Measurements from ENCODE around the gene NOL7. TPM values are rescaled to one million over a fixed set of nuclear protein-coding genes. Genes with fewer than 3 reads are reported as not detected.

Gene NOL7
- polyA plus RNA-seq, 1 donor, result 67.2 TPM

GRCh38 chr6:13574571-13575376 lies 40.4 kb upstream of the NOL7 start, which contains the start of gene SIRT5:
Gene SIRT5, plus strand, starts transcription at chr6:13574601. Its CDS starts 9,510 bp downstream, at chr6:13584111.
- H3K27me3 ChIP-seq (ENCODE audit: control insufficient read depth, insufficient read depth, low read length), result no peaks in the 10 kb centered on the region
- DNase-seq, result peak; percentile 80 to 92
- no peaks in the 10 kb centered on the region for H3K36me3 ChIP-seq (ENCODE audit: control insufficient read depth, insufficient read depth, low read length)
- H3K9me3 ChIP-seq (ENCODE audit: control insufficient read depth, low read depth, low read length), result no peaks in the 10 kb centered on the region
- H3K27ac ChIP-seq (ENCODE audit: low read length), result peak within 1 kb of the TSS; percentile 100
- H3K4me3 ChIP-seq (ENCODE audit: low read length), result peak within 1 kb of the TSS; percentile 99
- H3K4me1 ChIP-seq (ENCODE audit: control insufficient read depth, insufficient read depth, low read length), result peaks cover 10% of the 10 kb centered on the region
- WGBS (ENCODE audit: insufficient coverage, low lambda C conversion rate), result no CpG with 5 or more reads among the region's 52 CpGs

GRCh38 chr6:13575377-13575775 lies 39.8 kb upstream of the NOL7 start:
- no peak for DNase-seq
- Histone ChIP-seq H3K27ac (ENCODE audit: low read length) (peak overlapping the region; percentile 100), H3K9me3 (ENCODE audit: control insufficient read depth, low read depth, low read length) (no peaks in the 10 kb centered on the region), H3K36me3 (ENCODE audit: control insufficient read depth, insufficient read depth, low read length) (peaks cover 2% of the 10 kb centered on the region), H3K4me1 (ENCODE audit: control insufficient read depth, insufficient read depth, low read length) (peaks cover 10% of the 10 kb centered on the region), H3K27me3 (ENCODE audit: control insufficient read depth, insufficient read depth, low read length) (no peaks in the 10 kb centered on the region), H3K4me3 (ENCODE audit: low read length) (peak overlapping the region; percentile 99)
- 100% methylated on average over 1 of the region's 3 CpGs for WGBS (ENCODE audit: insufficient coverage, low lambda C conversion rate)

GRCh38 chr6:13576017-13576416 lies 39.1 kb upstream of the NOL7 start:
- Histone ChIP-seq H3K4me3 (ENCODE audit: low read length) (no peak overlapping the region), H3K36me3 (ENCODE audit: control insufficient read depth, insufficient read depth, low read length) (peaks cover 6% of the 10 kb centered on the region), H3K4me1 (ENCODE audit: control insufficient read depth, insufficient read depth, low read length) (peaks cover 10% of the 10 kb centered on the region), H3K27me3 (ENCODE audit: control insufficient read depth, insufficient read depth, low read length) (no peaks in the 10 kb centered on the region), H3K9me3 (ENCODE audit: control insufficient read depth, low read depth, low read length) (no peaks in the 10 kb centered on the region), H3K27ac (ENCODE audit: low read length) (no peak overlapping the region)
- 100% methylated on average over 2 of the region's 3 CpGs for WGBS (ENCODE audit: insufficient coverage, low lambda C conversion rate)
- no peak for DNase-seq

GRCh38 chr6:13577926-13578325 lies 37.2 kb upstream of the NOL7 start:
- WGBS (ENCODE audit: insufficient coverage, low lambda C conversion rate), result 100% methylated on average over 1 of the region's 3 CpGs

GRCh38 chr6:13579911-13580310 lies 35.2 kb upstream of the NOL7 start:
- peaks cover 3% of the 10 kb centered on the region for H3K4me1 ChIP-seq (ENCODE audit: control insufficient read depth, insufficient read depth, low read length)
- no peak overlapping the region for H3K4me3 ChIP-seq (ENCODE audit: low read length)
- 88% methylated on average over 1 of the region's 1 CpG for WGBS (ENCODE audit: insufficient coverage, low lambda C conversion rate)
- H3K27ac ChIP-seq (ENCODE audit: low read length), result no peak overlapping the region
- no peaks in the 10 kb centered on the region for H3K27me3 ChIP-seq (ENCODE audit: control insufficient read depth, insufficient read depth, low read length)
- no peaks in the 10 kb centered on the region for H3K9me3 ChIP-seq (ENCODE audit: control insufficient read depth, low read depth, low read length)
- no peak for DNase-seq
- peaks cover 17% of the 10 kb centered on the region for H3K36me3 ChIP-seq (ENCODE audit: control insufficient read depth, insufficient read depth, low read length)

More at GRCh38 chr6:13577926-13578325, 37.2 kb upstream of the NOL7 start:
- Histone ChIP-seq H3K27me3 (ENCODE audit: control insufficient read depth, insufficient read depth, low read length) (no peaks in the 10 kb centered on the region), H3K4me1 (ENCODE audit: control insufficient read depth, insufficient read depth, low read length) (peaks cover 10% of the 10 kb centered on the region), H3K9me3 (ENCODE audit: control insufficient read depth, low read depth, low read length) (no peaks in the 10 kb centered on the region), H3K27ac (ENCODE audit: low read length) (no peak overlapping the region), H3K36me3 (ENCODE audit: control insufficient read depth, insufficient read depth, low read length) (peaks cover 15% of the 10 kb centered on the region), H3K4me3 (ENCODE audit: low read length) (no peak overlapping the region)
- DNase-seq, result no peak

GRCh38 chr6:13581700-13582229 lies 33.4 kb upstream of the NOL7 start:
- Histone ChIP-seq H3K27ac (ENCODE audit: low read length) (no peak overlapping the region), H3K36me3 (ENCODE audit: control insufficient read depth, insufficient read depth, low read length) (peaks cover 23% of the 10 kb centered on the region), H3K9me3 (ENCODE audit: control insufficient read depth, low read depth, low read length) (no peaks in the 10 kb centered on the region), H3K27me3 (ENCODE audit: control insufficient read depth, insufficient read depth, low read length) (no peaks in the 10 kb centered on the region), H3K4me3 (ENCODE audit: low read length) (no peak overlapping the region), H3K4me1 (ENCODE audit: control insufficient read depth, insufficient read depth, low read length) (no peaks in the 10 kb centered on the region)
- DNase-seq, result no peak
- WGBS (ENCODE audit: insufficient coverage, low lambda C conversion rate), result 96% methylated on average over 4 of the region's 9 CpGs

GRCh38 chr6:13586603-13587542 lies 28.3 kb upstream of the NOL7 start:
- no peak for DNase-seq
- Histone ChIP-seq H3K4me3 (ENCODE audit: low read length) (no peak overlapping the region), H3K27me3 (ENCODE audit: control insufficient read depth, insufficient read depth, low read length) (no peaks in the 10 kb centered on the region), H3K36me3 (ENCODE audit: control insufficient read depth, insufficient read depth, low read length) (peaks cover 29% of the 10 kb centered on the region), H3K9me3 (ENCODE audit: control insufficient read depth, low read depth, low read length) (no peaks in the 10 kb centered on the region), H3K4me1 (ENCODE audit: control insufficient read depth, insufficient read depth, low read length) (no peaks in the 10 kb centered on the region), H3K27ac (ENCODE audit: low read length) (no peak overlapping the region)
- WGBS (ENCODE audit: insufficient coverage, low lambda C conversion rate), result no CpG with 5 or more reads among the region's 7 CpGs

GRCh38 chr6:13589801-13590200 lies 25.3 kb upstream of the NOL7 start:
- no peaks in the 10 kb centered on the region for H3K9me3 ChIP-seq (ENCODE audit: control insufficient read depth, low read depth, low read length)
- H3K4me1 ChIP-seq (ENCODE audit: control insufficient read depth, insufficient read depth, low read length), result no peaks in the 10 kb centered on the region
- peaks cover 44% of the 10 kb centered on the region for H3K36me3 ChIP-seq (ENCODE audit: control insufficient read depth, insufficient read depth, low read length)
- no peak overlapping the region for H3K27ac ChIP-seq (ENCODE audit: low read length)
- no peak overlapping the region for H3K4me3 ChIP-seq (ENCODE audit: low read length)
- DNase-seq, result no peak
- no peaks in the 10 kb centered on the region for H3K27me3 ChIP-seq (ENCODE audit: control insufficient read depth, insufficient read depth, low read length)
- WGBS (ENCODE audit: insufficient coverage, low lambda C conversion rate), result no CpG with 5 or more reads among the region's 9 CpGs

- Histone ChIP-seq H3K27ac (ENCODE audit: low read length) (no peak overlapping the region), H3K36me3 (ENCODE audit: control insufficient read depth, insufficient read depth, low read length) (peaks cover 49% of the 10 kb centered on the region), H3K4me1 (ENCODE audit: control insufficient read depth, insufficient read depth, low read length) (no peaks in the 10 kb centered on the region), H3K27me3 (ENCODE audit: control insufficient read depth, insufficient read depth, low read length) (no peaks in the 10 kb centered on the region), H3K9me3 (ENCODE audit: control insufficient read depth, low read depth, low read length) (no peaks in the 10 kb centered on the region), H3K4me3 (ENCODE audit: low read length) (no peak overlapping the region)
- WGBS (ENCODE audit: insufficient coverage, low lambda C conversion rate), result no CpG with 5 or more reads among the region's 1 CpG
- DNase-seq, result no peak
These were observed 24.5 kb upstream of the NOL7 start for GRCh38 chr6:13590574-13591153.

Data from large intestine (tissue), 3 donors.